Lung microvascular endothelial cell (primary cell): Measurements from ENCODE around the gene TEK. TPM values are rescaled to one million over a fixed set of nuclear protein-coding genes. Genes with fewer than 3 reads are reported as not detected.
"Not testable (repeated sequence)": the region's sequence is repeated elsewhere in the genome, so short reads cannot be mapped to it uniquely, and the experiment has no call there.

Experiments used
- DNase-seq, 2 donors: peaks; one replicate each; pipeline versions ENCODE4 v3.0.0 to v3.0.0-alpha.2; 2010; ENCODE audit warnings: low read depth in 2 of 2
- total RNA-seq: library from RNA; depleted of rRNA; stranded (reverse); fragments of >200 nt; gene quantifications from 2 replicates; pipeline ENCODE4 v1.2.1, GENCODE V29; 2014

TEK gene
- 56.9 and 108 TPM in 2 replicates for total RNA-seq

GRCh38 chr9:27108981-27109541, at the start of gene TEK:
TSS of gene TEK (plus strand) at chr9:27109225. CDS start at chr9:27109591, 366 bp downstream.
- peak; percentile 61 to 72 for DNase-seq

DNA sequence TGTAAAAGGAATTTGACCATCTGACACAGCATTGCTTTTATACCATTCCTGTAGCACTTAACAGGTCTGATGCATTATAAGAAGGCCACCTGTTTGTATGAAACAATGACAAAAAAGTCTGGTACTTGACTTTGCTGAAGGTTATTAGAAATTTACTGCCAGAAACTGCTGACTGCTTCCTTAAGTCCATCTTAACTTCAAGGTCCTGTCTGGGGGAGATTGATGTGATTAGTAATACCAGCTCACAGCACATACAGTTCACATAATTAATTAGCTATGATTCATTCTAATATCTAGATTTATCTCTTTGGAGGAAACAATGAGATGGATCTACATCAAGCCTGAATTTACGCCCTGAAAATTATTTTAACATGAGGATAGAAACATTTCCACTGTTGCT, 49.6 kb upstream of the TEK start:
- peak in 1 of 2 donors; percentile 89 for DNase-seq

GRCh38 chr9:27059907-27060306, 49.1 kb upstream of the TEK start:
- DNase-seq = peak; percentile 87 to 88

- DNase-seq = peak; percentile 17 to 35
These were observed 43.7 kb upstream of the TEK start for GRCh38 chr9:27065288-27065687.

- DNase-seq = no peak
These were observed 34.9 kb upstream of the TEK start for GRCh38 chr9:27073841-27074728.

DNA sequence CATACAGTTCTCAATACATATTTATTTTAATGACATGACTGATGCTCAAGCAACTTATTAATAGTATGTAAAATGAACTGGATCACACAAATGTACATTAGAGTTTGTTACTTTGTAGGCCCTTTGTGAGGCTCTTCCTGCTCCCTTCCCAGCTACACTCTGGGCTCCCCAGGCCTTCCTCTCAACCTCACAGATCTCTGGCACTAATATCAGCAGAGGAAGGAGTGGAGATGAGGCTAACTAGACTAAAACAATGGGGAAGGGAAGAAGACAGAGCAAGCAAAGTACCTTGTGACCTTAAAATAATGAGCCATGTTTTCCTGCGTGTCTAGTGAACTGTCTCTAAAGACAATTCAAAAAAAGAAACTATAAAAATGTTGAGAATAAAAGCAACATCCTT, 30.3 kb upstream of the TEK start:
- peak; percentile 71 to 75 for DNase-seq

- DNase-seq = no peak
These were observed 23.6 kb upstream of the TEK start for GRCh38 chr9:27085456-27085855.

GRCh38 chr9:27086818-27087680, 22.0 kb upstream of the TEK start:
- DNase-seq = no peak

- DNase-seq = peak; percentile 29 to 47
These were observed 20.0 kb upstream of the TEK start for GRCh38 chr9:27088981-27089380.

GRCh38 chr9:27089706-27090105, 19.3 kb upstream of the TEK start:
- DNase-seq = no peak

DNA sequence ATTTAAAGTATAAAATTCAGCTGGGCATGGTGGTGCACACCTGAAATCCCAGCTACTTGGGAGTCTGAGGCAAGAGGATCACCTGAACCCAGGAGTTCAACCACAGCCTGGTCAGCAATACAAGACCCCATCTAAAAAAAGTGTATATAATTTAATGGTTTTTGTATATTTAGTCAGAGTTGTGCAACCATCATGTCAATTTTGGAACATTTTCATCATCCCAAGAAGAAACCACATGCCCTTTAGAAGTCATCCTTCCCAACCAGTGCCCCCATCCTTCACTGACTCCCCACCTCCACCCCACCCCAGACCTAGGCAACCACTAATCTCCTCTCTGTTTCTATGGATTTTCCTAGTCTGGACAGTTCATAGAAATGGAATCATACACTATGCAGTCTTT, 18.8 kb upstream of the TEK start:
- DNase-seq = no peak

GRCh38 chr9:27090711-27091110, 18.3 kb upstream of the TEK start:
- DNase-seq = no peak

- not testable (repeated sequence) for DNase-seq
These were observed 16.5 kb upstream of the TEK start for GRCh38 chr9:27092496-27092895.

DNA sequence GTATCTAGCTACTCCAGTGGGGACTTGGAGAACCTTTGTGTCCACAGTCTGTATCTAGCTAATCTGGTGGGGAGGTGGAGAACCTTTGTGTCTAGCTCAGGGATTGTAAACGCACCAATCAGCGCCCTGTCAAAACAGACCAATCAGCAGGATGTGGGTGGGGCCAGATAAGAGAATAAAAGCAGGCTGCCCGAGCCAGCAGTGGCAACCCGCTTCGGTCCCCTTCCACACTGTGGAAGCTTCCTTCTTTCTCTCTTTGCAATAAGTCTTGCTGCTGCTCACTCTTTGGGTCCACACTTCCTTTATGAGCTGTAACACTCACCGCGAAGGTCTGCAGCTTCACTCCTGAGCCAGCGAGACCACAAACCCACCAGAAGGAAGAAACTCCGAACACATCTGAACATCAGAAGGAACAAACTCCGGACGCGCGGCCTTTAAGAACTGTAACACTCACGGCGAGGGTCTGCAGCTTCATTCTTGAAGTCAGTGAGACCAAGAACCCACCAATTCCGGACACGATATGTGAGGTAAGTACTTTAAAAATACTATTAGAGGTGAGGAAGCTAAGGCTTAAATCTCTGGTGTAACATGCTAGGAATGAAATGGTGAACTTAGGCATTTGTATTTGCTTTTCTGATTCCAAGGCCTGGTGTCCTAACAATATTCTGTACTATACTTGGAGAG, 15.5 kb upstream of the TEK start:
- not testable (repeated sequence) for DNase-seq

GRCh38 chr9:27094640-27095298, 14.3 kb upstream of the TEK start:
- peak; percentile 53 to 81 for DNase-seq

- DNase-seq = no peak
These were observed 1.8 kb upstream of the TEK start for GRCh38 chr9:27107241-27107640.

DNA sequence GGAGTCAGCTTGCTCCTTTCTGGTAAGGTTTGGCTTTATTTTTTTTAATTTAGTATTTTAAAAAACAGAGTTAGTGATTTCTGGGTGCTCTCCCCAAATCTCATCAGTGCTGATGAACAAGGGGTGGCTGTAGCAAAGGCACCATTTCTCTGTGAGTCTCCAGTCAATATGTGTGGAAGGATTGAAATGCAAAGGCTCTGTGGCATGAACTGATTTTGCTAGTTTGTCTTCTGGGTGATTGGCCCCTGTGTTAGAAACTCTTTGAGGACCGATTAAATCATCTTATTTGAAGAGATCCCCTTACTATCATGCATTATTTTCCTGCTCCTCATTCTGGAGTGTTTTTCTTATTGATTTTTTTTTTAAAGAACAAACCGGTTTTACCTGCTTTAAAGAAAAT, 596 bp downstream of the TEK start:
- peak in 1 of 2 donors; percentile 56 for DNase-seq

GRCh38 chr9:27110181-27110580, 1.2 kb downstream of the TEK start:
- peak; percentile 56 to 84 for DNase-seq

GRCh38 chr9:27112235-27112634, 3.2 kb downstream of the TEK start:
- DNase-seq = peak; percentile 16 to 39

DNA sequence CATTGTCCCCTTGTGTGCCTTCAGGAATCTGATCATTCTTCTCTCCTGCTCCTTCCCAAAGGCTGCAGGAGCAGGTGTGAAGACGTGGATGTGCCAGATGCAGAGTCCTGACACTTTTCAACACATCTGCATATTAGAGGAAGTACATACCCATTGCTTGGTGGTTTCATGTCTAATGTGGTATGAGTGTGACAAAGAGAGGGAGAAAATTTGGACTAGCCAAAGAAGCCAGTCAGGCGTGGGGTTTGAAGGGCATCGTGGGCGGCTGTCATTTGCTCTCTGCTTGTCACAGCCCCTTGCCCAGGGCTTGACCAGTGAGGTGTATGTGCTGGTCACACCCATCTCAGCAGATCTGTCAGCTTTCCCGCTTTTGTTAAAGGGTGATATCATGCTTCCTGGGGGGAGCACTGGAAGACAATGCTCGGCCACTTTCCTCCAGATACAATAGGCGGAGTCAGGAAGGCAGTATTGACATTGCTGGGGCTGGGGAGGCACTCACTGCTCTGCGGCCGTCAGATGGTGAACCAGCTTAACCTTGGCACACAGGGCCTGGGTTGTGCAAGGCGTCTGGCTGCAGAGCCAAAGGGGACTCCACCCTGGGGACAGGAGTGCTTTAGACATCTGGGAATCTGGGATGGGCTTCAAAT, 8.6 kb downstream of the TEK start:
- DNase-seq = peak; percentile 87 to 97
